HG02970 (cell line): ENCODE measurements around the gene RTN4.

ENCODE experiments used
- ATAC-seq: cut with Tn5 transposase; IDR thresholded peaks from one replicate; pipeline ENCODE4 v1.9.1; 2021; ENCODE audit warnings: mild to moderate bottlenecking, moderate library complexity, moderate number of reproducible peaks; ENCODE audit not compliant: unreplicated experiment, low FRiP score

The RTN4 gene

GRCh38 chr2:54979321-54980044 lies 70.8 kb downstream of the RTN4 start:
- ATAC-seq: no peak

- ATAC-seq: no peak
Measured at GRCh38 chr2:54977149-54977548, 73.1 kb downstream of the RTN4 start.

GRCh38 chr2:54975598-54976492 lies 74.4 kb downstream of the RTN4 start:
- no peak for ATAC-seq

- no peak for ATAC-seq
Measured at GRCh38 chr2:54975175-54975574, 75.1 kb downstream of the RTN4 start.

GRCh38 chr2:54969940-54970338 lies 80.3 kb downstream of the RTN4 start:
- ATAC-seq: no peak

GRCh38 chr2:54969295-54969939 lies 80.8 kb downstream of the RTN4 start:
- ATAC-seq: no peak

- no peak for ATAC-seq
Measured at GRCh38 chr2:54968561-54969218, 81.6 kb downstream of the RTN4 start.

- no peak for ATAC-seq
Measured at GRCh38 chr2:54967759-54968365, 82.4 kb downstream of the RTN4 start.

GRCh38 chr2:54967269-54967668 lies 83.0 kb downstream of the RTN4 start:
- no peak for ATAC-seq

GRCh38 chr2:54966837-54967236 lies 83.4 kb downstream of the RTN4 start:
- ATAC-seq: no peak

- ATAC-seq: no peak
Measured at GRCh38 chr2:54966165-54966832, 84.0 kb downstream of the RTN4 start.

GRCh38 chr2:54965425-54965824 lies 84.8 kb downstream of the RTN4 start:
- ATAC-seq: no peak

- ATAC-seq: no peak
Measured at GRCh38 chr2:54964816-54965215, 85.4 kb downstream of the RTN4 start.

- no peak for ATAC-seq
Measured at GRCh38 chr2:54964271-54964670, 86.0 kb downstream of the RTN4 start.

- ATAC-seq: no peak
Measured at GRCh38 chr2:54963476-54963875, 86.8 kb downstream of the RTN4 start.

GRCh38 chr2:54962935-54963440 lies 87.3 kb downstream of the RTN4 start:
- ATAC-seq: no peak

- ATAC-seq: no peak
Measured at GRCh38 chr2:54962511-54962910, 87.7 kb downstream of the RTN4 start.

- no peak for ATAC-seq
Measured at GRCh38 chr2:54960164-54960563, 90.1 kb downstream of the RTN4 start.

- ATAC-seq: no peak
Measured at GRCh38 chr2:54958717-54959371, 91.4 kb downstream of the RTN4 start.
